SH-SY5Y (cell line): Measurements from ENCODE around the gene C17orf114.

Experiments
- GATA2 ChIP-seq: IDR thresholded peaks from 2 replicates; pipeline ENCODE4 v1.6.1; 2011; ENCODE audit warnings: mild to moderate bottlenecking, low read depth, low read length
- GATA3 ChIP-seq: IDR thresholded peaks from 2 replicates; pipeline ENCODE4 v1.6.1; 2011; ENCODE audit warnings: low read depth, mild to moderate bottlenecking, low read length, moderate library complexity

The C17orf114 gene

GRCh38 chr17:4807605-4808377, 5.7 kb upstream of the C17orf114 start:
- TF ChIP-seq GATA2 = no peak
- no peak for TF ChIP-seq GATA3

DNA sequence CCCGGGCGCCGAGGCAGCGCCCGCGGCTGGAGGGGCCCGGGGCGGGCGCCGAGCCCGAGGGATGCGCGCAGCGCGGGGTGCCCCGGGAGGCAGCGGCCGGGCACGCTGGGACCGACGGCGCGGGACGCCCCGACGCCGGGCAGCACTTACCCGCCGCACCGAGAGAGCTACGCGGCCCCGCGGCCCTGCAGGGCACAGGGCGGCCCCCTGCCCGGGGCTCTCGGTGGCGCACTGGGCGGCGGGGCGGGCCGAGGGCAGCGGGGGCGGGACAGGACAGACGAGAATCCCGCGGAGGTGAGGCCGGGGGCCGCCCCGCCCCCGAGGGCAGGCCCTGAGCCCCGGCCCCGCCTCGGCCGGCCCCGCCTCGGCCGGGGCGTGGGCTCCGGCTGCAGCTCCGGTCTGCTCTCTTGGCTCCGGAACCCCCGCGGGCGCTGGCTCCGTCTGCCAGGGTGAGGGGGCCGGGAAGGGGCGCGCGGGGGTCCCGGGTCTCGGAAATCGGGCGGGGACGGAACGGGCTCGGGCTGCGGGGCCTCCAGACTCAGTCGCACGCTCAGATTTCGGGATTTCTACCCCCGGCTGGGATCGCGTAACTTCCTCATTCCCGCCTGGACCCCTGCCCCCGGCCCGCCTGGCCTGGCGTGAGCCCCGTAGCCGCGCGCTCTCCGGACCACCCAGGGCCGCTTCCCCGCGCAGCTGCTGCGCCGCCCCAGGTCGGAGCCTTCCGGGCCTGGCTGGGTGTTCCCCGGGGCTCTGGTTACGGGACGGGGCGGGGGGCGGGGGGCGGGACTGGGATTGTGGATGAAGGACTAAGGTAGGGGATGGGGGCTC, 4.9 kb upstream of the C17orf114 start, which contains the start of gene PLD2:
TSS of gene PLD2 (plus strand) at position 376 of the 828 bp plus-strand sequence. CDS start 621 bp downstream, outside the sequence.
- TF ChIP-seq GATA2 (no peak), GATA3 (no peak)

DNA sequence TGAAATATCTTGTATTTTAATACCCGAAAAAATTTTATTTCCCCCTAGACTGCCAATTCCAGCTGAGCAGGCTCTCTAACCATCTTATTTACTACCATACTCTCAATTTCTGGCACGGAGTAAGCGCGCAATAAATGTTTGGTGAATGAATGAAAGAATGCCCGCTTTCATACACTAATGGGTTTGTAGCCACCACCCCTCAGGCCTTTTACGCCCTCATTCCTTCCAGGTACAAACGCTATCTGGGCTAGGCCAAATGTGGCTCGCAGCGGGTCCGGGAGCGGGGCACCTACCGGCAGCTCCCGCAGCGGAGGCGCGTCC, 4.3 kb upstream of the C17orf114 start:
- TF ChIP-seq GATA3 (no peak), GATA2 (no peak)

GRCh38 chr17:4800462-4801196, 1.5 kb downstream of the C17orf114 start:
- no peak for TF ChIP-seq GATA3
- no peak for TF ChIP-seq GATA2

DNA sequence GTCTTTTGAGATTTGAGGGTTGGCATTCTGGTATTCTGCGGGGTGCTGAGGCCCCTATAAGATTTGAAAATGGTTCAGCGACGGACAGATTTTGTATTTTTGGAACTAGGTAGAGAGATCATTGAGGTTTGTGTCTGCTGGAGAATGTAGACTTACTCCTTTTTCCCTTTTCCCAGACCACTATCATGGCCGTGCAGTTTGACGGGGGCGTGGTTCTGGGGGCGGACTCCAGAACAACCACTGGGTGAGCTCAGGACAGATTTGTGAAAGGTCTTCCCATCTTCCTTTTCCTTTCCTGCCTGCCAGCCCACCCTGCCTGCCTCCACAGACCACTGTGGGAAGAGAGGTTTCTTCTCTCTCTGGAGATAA, 5.6 kb downstream of the C17orf114 start:
- TF ChIP-seq GATA2 (no peak), GATA3 (no peak)

GRCh38 chr17:4795168-4795567, 7.0 kb downstream of the C17orf114 start:
- TF ChIP-seq GATA2 (no peak), GATA3 (no peak)

DNA sequence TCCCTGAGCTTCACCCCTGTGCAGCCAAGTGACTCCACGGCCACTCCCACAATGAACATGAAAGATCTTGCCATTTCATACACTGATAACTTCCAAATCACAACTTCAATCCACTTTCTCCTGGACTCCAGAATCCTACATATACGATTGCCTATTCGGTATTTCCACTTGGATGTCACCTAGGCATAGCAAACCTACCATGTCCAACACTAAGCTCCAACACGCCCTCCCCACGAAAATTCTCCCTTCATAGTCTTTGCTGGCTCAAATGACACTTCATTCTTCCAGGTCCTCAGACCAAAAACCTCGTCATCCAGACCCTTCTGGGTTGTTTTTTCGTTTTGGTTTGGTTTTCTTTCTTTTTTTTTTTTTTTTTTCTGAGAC, 11.4 kb downstream of the C17orf114 start:
- TF ChIP-seq GATA3 (no peak), GATA2 (no peak)

- TF ChIP-seq GATA2 (no peak), GATA3 (no peak)
Observed at GRCh38 chr17:4789951-4790704, 12.0 kb downstream of the C17orf114 start.

- TF ChIP-seq GATA3 (no peak), GATA2 (no peak)
Observed at GRCh38 chr17:4789701-4789950, 12.5 kb downstream of the C17orf114 start.

- TF ChIP-seq GATA3 (no peak), GATA2 (no peak)
Observed at GRCh38 chr17:4788807-4789700, 13.1 kb downstream of the C17orf114 start, which contains the start of gene GLTPD2. Gene GLTPD2 (plus strand): TSS chr17:4788964. CDS start chr17:4789012, 48 bp downstream.

- TF ChIP-seq GATA3 = no peak
- TF ChIP-seq GATA2 = no peak
Observed at GRCh38 chr17:4788159-4788806, 13.8 kb downstream of the C17orf114 start.

DNA sequence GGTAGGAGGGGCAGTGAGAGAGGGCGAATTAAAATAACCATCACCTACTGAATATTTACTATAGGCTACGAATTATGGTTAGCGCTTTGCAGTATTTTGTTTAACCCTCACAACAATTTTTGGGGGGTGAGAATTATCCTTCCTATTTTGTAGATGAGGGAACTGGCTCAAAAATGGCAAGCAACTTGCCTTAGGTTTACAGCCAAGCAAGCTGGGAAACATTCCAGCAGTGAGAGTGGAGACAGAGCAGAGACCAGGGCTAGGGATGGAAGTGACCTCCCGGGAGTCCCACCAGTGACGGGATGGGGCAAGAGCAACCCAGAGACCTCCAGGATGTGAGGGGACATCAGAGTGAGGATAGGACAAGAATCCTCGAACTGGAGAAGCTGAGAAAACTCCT, 15.6 kb downstream of the C17orf114 start:
- TF ChIP-seq GATA3 (no peak), GATA2 (no peak)

DNA sequence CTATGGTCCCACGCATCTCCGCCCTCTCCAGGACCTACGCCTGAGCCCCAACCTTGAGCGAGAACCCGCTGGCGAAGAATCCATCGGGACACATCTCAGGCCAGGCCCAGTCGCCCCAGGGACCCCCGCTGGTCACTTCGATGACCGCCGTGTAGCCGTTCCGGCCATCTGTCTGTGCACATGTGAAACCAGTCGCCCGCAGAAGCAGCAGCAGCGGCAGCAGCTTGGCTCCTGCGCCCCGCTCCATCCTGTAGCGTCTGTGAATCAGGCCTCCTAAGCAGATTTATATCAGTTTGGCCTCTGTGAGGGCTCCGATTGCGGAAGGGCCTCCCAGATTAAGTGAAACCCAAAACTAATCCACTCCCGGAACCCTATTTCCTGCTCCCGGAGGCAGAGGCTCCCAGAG, 16.0 kb downstream of the C17orf114 start, which contains the start of gene VMO1:
TSS of gene VMO1 (minus strand) at position 259 of the 406 bp plus-strand sequence. CDS start at position 247, 12 bp downstream.
- peak; percentile 73 for TF ChIP-seq GATA2
- no peak for TF ChIP-seq GATA3
